RWPE2 (cell line): ENCODE results near the gene FCHO1.

ENCODE experiments used
- ATAC-seq: fragments of 200-7000 bp; cut with Tn5 transposase; 3 replicates; pipeline ENCODE4 v1.9.1; 2021; ENCODE audit warnings: low read depth
- DNase-seq: peaks from one replicate; pipeline ENCODE4 v3.0.0-alpha.2; 2020; ENCODE audit warnings: low spot score
- H3K27ac ChIP-seq: fragments of 450-650 bp; 2 replicates; pipeline ENCODE4 v1.5.1; 2017; ENCODE audit warnings: mild to moderate bottlenecking; ENCODE audit not compliant: poor library complexity, severe bottlenecking
- H3K27me3 ChIP-seq: fragments of 250-450 bp; sonication (Bioruptor Pico); 2 replicates; pipeline ENCODE4 v1.5.1; 2021; ENCODE audit warnings: mild to moderate bottlenecking, moderate library complexity; ENCODE audit not compliant: insufficient read depth, poor library complexity, severe bottlenecking
- H3K36me3 ChIP-seq: fragments of 250-450 bp; sonication (Bioruptor Pico); 2 replicates; pipeline ENCODE4 v1.5.1; 2020; ENCODE audit warnings: low read depth, mild to moderate bottlenecking, moderate library complexity
- H3K4me1 ChIP-seq: fragments of 250-450 bp; sonication (Bioruptor Pico); 2 replicates; pipeline ENCODE4 v1.5.1; 2021; ENCODE audit warnings: mild to moderate bottlenecking, moderate library complexity; ENCODE audit not compliant: insufficient read depth, poor library complexity, severe bottlenecking
- H3K4me3 ChIP-seq: fragments of 250-450 bp; sonication (Bioruptor Pico); 2 replicates; pipeline ENCODE4 v1.5.1; 2021; ENCODE audit warnings: mild to moderate bottlenecking, moderate library complexity; ENCODE audit not compliant: severe bottlenecking
- H3K9me3 ChIP-seq: fragments of 250-450 bp; sonication (Bioruptor Pico); 2 replicates; pipeline ENCODE4 v1.5.1; 2021; ENCODE audit warnings: mild to moderate bottlenecking, moderate library complexity; ENCODE audit not compliant: severe bottlenecking
- TF ChIP-seq, protein P1 (sequence below): fragments of 450-650 bp; IDR thresholded peaks from one replicate; pipeline ENCODE4 v1.5.1; 2017; ENCODE audit warnings: mild to moderate bottlenecking, moderate library complexity; ENCODE audit not compliant: poor library complexity, severe bottlenecking

Gene FCHO1

GRCh38 chr19:17766543-17767131 lies 15.4 kb downstream of the FCHO1 start:
- Histone ChIP-seq H3K4me1 (peaks cover 6% of the 10 kb centered on the region), H3K36me3 (no peaks in the 10 kb centered on the region), H3K9me3 (no peaks in the 10 kb centered on the region), H3K4me3 (no peak overlapping the region), H3K27ac (no peak overlapping the region), H3K27me3 (no peaks in the 10 kb centered on the region)
- DNase-seq (peak; percentile 86), ATAC-seq (peak; percentile 83)
- TF ChIP-seq, protein P1, sequence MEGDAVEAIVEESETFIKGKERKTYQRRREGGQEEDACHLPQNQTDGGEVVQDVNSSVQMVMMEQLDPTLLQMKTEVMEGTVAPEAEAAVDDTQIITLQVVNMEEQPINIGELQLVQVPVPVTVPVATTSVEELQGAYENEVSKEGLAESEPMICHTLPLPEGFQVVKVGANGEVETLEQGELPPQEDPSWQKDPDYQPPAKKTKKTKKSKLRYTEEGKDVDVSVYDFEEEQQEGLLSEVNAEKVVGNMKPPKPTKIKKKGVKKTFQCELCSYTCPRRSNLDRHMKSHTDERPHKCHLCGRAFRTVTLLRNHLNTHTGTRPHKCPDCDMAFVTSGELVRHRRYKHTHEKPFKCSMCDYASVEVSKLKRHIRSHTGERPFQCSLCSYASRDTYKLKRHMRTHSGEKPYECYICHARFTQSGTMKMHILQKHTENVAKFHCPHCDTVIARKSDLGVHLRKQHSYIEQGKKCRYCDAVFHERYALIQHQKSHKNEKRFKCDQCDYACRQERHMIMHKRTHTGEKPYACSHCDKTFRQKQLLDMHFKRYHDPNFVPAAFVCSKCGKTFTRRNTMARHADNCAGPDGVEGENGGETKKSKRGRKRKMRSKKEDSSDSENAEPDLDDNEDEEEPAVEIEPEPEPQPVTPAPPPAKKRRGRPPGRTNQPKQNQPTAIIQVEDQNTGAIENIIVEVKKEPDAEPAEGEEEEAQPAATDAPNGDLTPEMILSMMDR = peak; percentile 94

DNA sequence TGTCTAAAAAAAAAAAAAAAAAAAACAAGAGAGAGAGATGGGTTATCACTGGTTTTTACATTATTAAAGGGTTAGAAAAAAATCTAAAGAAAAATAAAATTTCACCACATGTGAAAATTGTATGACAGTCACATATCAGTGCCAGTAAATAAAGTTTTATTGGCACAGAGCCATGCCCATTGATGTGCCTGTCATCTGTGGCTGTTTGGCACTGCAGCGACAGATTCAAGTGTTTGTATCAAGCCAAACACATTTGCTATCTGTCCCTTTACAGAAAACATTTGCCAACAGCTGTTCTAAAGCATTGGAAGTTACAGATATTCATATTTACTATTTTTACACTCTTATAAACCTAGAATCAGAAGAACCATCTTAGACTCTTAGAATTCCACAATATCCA lies 16.3 kb downstream of the FCHO1 start:
- ATAC-seq = no peak

GRCh38 chr19:17770613-17771012 lies 19.3 kb downstream of the FCHO1 start:
- no peak overlapping the region for H3K27ac ChIP-seq
- no peaks in the 10 kb centered on the region for H3K27me3 ChIP-seq
- H3K9me3 ChIP-seq = no peaks in the 10 kb centered on the region
- H3K36me3 ChIP-seq = no peaks in the 10 kb centered on the region
- TF ChIP-seq, protein P1 = no peak
- ATAC-seq (no peak), DNase-seq (no peak)
- H3K4me1 ChIP-seq = no peaks in the 10 kb centered on the region
- H3K4me3 ChIP-seq = no peak overlapping the region

More for the DNA sequence above, 16.3 kb downstream of the FCHO1 start:
- Histone ChIP-seq H3K4me3 (no peak overlapping the region), H3K36me3 (no peaks in the 10 kb centered on the region), H3K4me1 (peaks cover 6% of the 10 kb centered on the region), H3K27ac (no peak overlapping the region), H3K9me3 (no peaks in the 10 kb centered on the region), H3K27me3 (no peaks in the 10 kb centered on the region)
- TF ChIP-seq, protein P1 = no peak
- DNase-seq = no peak

DNA sequence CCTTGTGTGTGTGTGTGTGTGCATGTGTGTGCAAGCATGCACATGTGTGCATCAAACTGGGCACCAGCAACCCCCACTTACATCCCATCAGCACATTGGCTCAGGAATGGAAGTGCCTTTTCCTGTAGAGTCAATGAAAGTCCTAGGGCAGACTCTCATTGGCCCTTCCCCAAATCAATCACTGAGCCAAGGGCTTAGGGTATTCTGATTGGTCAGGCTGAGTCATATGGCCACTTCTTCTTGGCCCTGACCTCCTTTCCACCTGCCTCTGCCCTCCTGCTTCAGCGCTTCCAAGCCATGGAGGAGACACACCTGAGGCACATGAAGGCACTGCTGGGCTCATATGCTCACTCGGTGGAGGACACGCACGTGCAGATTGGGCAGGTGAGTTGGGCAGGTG lies 20.9 kb downstream of the FCHO1 start:
- DNase-seq (no peak), ATAC-seq (0 out of 3 replicates have a peak, but pooled peaks have one; percentile 23)
- Histone ChIP-seq H3K36me3 (no peaks in the 10 kb centered on the region), H3K27me3 (no peaks in the 10 kb centered on the region), H3K4me1 (no peaks in the 10 kb centered on the region), H3K27ac (no peak overlapping the region), H3K4me3 (no peak overlapping the region), H3K9me3 (no peaks in the 10 kb centered on the region)
- TF ChIP-seq, protein P1 = no peak

GRCh38 chr19:17775245-17775927 lies 24.1 kb downstream of the FCHO1 start:
- H3K9me3 ChIP-seq = no peaks in the 10 kb centered on the region
- H3K4me3 ChIP-seq = no peak overlapping the region
- ATAC-seq (no peak), DNase-seq (no peak)
- no peaks in the 10 kb centered on the region for H3K36me3 ChIP-seq
- H3K27ac ChIP-seq = no peak overlapping the region
- no peaks in the 10 kb centered on the region for H3K27me3 ChIP-seq
- H3K4me1 ChIP-seq = no peaks in the 10 kb centered on the region
- TF ChIP-seq, protein P1 = peak; percentile 57
